C4-2B (cell line): Measurements from ENCODE around the gene C22orf39.

Experiments used
- CTCF ChIP-seq: fragments of 450-650 bp; conservative IDR thresholded peaks from 2 replicates; pipeline ENCODE4 v1.5.1; 2017; ENCODE audit warnings: mild to moderate bottlenecking
- ZFX ChIP-seq: fragments of 450-650 bp; IDR thresholded peaks from 2 replicates; pipeline ENCODE4 v1.6.1; 2017

GRCh38 chr22:19497245-19497644 lies 49.7 kb upstream of the C22orf39 start:
- no peak for TF ChIP-seq CTCF
- no peak for TF ChIP-seq ZFX
